Forelimb muscle (tissue), 1 donor: ENCODE results near the gene SLC10A7. TPM values are rescaled to one million over a fixed set of nuclear protein-coding genes. Genes with fewer than 3 reads are reported as not detected.
A peak's percentile ranks its signal among the peaks of the same experiment; 100 is the strongest.

Source experiments
- DNase-seq: peaks from one replicate; pipeline ENCODE4 v3.0.0-alpha.2; 2013; ENCODE audit warnings: low read depth
- polyA plus RNA-seq: library from polyadenylated mRNA; unstranded; fragments of 120-200 nt; gene quantifications from one replicate; pipeline ENCODE4 v1.2.1, GENCODE V29; 2013; ENCODE audit not compliant: insufficient read length

The SLC10A7 gene
- polyA plus RNA-seq, 1 donor, result 6.6 TPM

- DNase-seq, result no peak
Observed at GRCh38 chr4:146261041-146261440, 260.7 kb downstream of the SLC10A7 start.

- DNase-seq, result no peak
Observed at GRCh38 chr4:146260521-146260920, 261.2 kb downstream of the SLC10A7 start.

GRCh38 chr4:146257511-146257910, 264.2 kb downstream of the SLC10A7 start:
- DNase-seq, result no peak

GRCh38 chr4:146256328-146256727, 265.4 kb downstream of the SLC10A7 start:
- DNase-seq, result no peak

DNA sequence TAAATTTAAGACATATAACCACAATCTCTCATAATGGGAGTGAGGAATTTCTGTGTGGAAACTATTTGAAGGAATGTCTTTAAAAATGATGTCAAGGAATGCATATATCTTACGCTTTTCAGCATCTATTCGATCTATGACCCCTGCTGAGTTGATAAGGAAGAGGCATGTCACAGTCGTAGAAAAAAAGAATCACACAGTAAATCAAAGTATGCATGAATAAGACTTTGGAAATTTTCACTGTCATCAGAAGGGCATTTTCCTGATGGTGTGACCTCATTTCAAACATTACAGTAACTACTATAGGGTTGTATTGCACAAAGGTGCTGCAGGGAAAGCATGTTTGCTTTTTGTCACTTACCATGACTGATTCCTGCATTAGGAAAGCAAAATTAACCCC, 265.9 kb downstream of the SLC10A7 start:
- DNase-seq, result no peak

GRCh38 chr4:146255463-146255862, 266.3 kb downstream of the SLC10A7 start:
- DNase-seq, result no peak

DNA sequence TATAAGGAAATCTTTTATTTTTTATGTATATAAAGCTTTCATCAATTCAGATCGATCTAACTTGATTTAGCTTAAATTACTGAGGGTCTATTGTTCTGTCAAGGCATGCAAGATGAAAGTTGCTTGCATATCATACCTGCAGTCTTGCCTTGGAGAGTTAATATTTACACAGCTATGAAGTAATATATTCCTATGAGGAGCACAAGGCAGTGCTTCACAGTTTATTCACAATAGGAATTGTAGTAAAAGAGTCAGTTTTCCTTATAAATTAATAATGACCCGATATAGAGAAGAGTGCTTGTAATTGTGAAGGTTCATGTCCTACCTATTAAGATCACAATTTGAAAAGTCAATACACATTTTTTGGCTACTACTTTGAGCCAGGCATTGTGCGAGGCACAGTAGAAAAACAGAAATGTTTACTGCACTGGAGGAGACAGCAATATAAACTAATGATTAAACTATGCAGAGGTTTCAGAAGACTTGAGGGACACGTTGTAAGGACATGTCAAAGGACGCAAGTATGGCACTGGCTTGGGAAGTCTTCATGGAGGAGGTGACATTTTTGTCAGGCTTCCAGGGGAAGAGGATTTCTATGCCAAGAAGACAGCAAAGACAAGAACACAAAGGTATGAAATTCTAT, 268.6 kb downstream of the SLC10A7 start:
- DNase-seq, result no peak

DNA sequence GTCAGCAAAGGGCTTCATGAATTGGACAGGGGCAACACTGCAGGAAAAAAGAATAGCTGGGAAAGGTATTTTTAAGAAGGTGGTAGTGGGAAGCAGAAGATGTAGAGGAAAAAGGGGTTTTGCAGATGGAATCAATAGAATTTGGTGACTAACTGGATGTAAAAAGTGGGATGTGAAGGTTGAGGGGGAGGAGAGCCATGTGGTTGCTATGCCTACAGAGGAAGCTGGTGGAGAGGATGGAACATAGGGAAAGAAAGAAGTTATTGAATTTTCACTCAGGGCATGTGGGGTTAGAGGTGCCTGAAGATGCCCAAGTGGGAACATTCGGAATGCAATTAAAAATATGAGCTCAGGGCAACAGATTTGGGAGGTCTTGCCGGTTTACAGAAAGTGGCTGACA, 274.4 kb downstream of the SLC10A7 start:
- no peak for DNase-seq

DNA sequence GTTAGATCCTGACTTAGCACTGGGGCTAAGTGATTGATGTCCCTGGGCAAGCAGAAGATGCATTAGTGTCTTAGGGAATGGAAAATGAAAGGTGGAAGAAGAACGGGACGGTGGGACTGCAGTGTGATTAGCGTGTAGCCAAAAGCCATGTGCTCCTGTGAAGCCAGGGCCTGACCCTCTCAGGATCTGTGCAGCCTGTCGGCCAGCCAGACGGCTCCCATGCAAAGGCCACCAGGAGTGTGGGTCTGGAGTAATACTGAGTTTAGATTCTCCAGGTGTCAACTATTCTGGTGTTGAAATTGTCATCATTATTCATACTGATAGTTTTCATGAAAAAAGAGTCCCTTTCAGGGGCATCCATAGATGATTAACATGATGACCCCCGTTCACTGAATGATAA, 275.4 kb downstream of the SLC10A7 start:
- DNase-seq, result no peak

- DNase-seq, result peak; percentile 61
Observed at GRCh38 chr4:146245850-146246249, 275.9 kb downstream of the SLC10A7 start.

- no peak for DNase-seq
Observed at GRCh38 chr4:146245246-146245645, 276.5 kb downstream of the SLC10A7 start.

DNA sequence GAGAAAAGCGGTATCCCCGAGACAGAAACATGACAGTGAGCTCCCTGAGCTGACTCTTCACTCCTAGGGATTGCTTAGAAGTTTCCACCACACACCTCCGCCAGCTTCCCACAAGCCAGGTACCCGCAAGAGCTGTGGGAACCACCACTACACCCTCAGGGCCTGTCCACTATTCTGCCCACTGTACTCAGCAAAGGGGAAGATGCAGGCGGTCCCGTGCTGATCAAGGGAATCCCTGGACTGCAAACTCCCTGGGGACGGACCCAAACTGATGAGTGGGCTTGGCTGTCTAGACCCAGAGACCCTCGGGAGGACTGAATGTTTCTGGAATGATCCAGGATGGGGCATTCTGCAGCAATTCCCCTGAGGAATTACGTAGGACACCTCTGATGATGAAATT, 277.2 kb downstream of the SLC10A7 start:
- DNase-seq, result no peak

DNA sequence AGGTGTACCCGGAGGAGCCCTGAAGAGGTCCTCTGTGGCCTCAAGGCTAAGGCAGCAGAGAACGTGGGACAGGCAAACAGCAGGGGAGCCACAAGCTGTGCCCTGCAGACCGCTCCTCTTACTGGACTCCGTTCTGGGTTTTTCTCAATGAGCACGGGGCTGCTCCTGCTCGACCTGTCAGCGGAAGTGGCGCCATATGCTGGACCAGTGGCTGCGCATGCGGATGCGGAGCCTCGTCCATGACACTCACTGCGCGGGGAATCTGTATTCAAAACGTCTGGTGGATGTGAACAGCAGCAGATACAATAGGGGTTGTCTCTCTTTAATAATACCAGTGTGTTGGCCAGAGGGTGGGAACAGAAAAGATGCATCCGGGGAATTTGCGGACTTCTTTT, 277.9 kb downstream of the SLC10A7 start:
- no peak for DNase-seq

- no peak for DNase-seq
Observed at GRCh38 chr4:146243141-146243882, 278.4 kb downstream of the SLC10A7 start.

DNA sequence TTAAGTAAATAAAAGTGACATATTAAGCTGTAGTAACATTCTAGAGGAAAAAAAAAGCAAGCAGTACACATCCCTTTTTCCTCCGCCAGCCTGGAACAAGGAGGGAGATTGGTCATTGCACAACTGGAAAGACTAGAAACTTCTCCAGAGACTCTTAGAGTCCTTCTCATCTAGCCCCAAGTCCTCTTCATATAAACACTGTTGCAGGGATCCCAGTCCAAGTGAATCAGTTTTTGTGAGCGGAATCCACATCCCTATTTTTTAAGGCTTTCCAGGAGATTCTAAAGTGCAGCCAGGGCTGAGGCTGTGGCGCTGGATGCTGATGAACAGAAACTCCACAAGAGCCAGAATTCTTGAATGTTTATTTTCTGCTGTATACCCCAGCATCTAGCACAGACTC, 283.6 kb downstream of the SLC10A7 start:
- DNase-seq, result no peak

DNA sequence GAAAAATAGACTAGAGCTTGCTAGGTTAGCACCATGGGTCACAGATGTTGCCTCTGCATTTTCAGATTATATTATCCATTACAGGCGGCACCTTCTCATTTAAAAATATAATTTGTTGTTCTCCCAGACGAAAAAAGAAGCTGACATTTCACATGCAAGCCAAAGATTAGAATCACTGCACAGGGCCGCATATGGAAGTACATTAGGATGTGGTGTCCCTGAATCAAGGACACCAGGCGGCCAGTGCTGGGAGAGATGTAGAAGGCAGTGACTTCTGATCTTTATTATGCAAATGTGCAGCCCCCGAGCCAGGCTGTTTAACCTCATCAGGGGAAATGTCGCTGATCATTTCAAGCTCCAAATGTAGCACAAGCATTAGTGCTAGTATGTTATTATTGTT, 284.6 kb downstream of the SLC10A7 start:
- DNase-seq, result no peak

- no peak for DNase-seq
Observed at GRCh38 chr4:146236216-146236615, 285.5 kb downstream of the SLC10A7 start.

GRCh38 chr4:146235654-146236177, 286.0 kb downstream of the SLC10A7 start:
- no peak for DNase-seq

GRCh38 chr4:146232131-146232722, 289.5 kb downstream of the SLC10A7 start:
- no peak for DNase-seq

DNA sequence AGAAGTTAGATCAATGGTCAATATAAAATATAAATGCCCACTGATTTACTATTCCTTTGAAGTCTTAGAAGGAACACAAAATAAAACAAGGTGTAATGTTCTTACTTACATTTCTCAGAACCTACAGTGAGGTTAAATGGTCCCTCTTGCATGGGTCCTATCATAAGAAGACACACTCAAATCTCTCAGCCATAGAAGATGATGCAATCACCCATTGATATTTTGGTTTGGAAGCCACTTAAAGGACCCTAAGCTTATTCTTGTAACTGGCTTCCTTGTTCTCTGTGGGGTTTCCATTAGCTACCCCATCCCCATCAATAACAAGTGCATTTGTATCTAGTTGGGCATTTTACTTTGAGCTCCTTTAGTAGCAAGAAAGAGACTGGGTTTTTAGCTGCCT, 292.3 kb downstream of the SLC10A7 start:
- no peak for DNase-seq

GRCh38 chr4:146224326-146224966, 297.3 kb downstream of the SLC10A7 start:
- DNase-seq, result no peak

DNA sequence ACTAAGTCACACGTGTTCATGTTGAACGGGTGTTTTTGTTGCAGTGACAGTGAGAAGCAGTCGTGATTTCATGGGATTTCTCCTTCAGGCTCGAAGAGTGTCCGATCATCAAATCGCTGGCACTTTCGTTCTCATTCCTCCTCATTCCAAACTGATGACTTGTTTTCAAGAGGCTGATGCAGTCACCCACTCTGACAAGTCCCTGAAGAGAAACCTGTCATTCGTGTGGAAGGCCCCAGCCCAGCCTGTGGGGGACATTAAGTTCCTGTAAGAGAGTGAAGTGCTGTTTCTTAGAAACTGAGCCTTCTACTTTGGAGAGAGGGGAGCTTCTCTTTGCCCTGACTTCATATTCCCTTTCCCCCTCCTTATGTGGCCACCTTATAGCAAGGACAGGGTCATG, 299.4 kb downstream of the SLC10A7 start:
- DNase-seq, result no peak
